Anterior cingulate cortex (tissue), 58 donors: ENCODE data around the gene MTNR1B.

Experiments
- DNase-seq, 58 donors: peaks; one replicate each; lab custom pipeline; 2025; lab: John Stamatoyannopoulos, UW

The MTNR1B gene

DNA sequence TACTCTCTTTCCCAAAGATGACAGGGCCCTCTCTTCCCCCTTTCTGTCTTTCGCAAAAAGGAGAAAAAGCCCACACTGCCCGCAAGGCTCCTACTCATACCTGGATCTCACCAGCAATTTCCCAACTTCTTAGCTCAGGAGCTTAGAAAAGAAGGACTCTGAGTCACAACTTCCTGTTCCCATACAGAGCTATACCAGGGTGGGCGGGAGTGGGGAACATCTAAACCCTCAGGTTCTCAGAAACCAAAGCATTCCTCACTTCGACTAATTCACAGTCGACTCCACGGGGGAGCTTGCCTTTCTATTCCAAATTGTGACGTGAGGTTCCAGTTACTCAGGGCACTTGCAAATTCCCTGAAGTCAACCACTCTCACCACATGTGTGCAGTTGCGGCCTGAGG is 61.9 kb downstream of the MTNR1B start:
- DNase-seq: no peak
